Hindlimb muscle (tissue), 1 donor: ENCODE measurements around the gene RPS8. TPM values are rescaled to one million over a fixed set of nuclear protein-coding genes. Genes with fewer than 3 reads are reported as not detected.
A peak's percentile ranks its signal among the peaks of the same experiment; 100 is the strongest.
"Not testable (repeated sequence)": the region's sequence is repeated elsewhere in the genome, so short reads cannot be mapped to it uniquely, and the experiment has no call there.

Source experiments
- DNase-seq: peaks from one replicate; pipeline ENCODE4 v3.0.0-alpha.2; 2013
- polyA plus RNA-seq: library from polyadenylated mRNA; unstranded; fragments of 120-200 nt; gene quantifications from one replicate; pipeline ENCODE4 v1.2.1, GENCODE V29; 2013; ENCODE audit not compliant: insufficient read length

The RPS8 gene
- polyA plus RNA-seq = 2,950 TPM

GRCh38 chr1:44775078-44775929, at the start of gene RPS8:
TSS of gene RPS8 (plus strand) at chr1:44775540. CDS start at chr1:44775597, 57 bp downstream.
- DNase-seq = peak; percentile 96

- peak; percentile 91 for DNase-seq
Measured at GRCh38 chr1:44730741-44731512, 44.4 kb upstream of the RPS8 start, which contains the start of gene RNU5D-1. TSS of gene RNU5D-1 (minus strand) at chr1:44731170.

GRCh38 chr1:44733365-44733764, 42.0 kb upstream of the RPS8 start:
- DNase-seq = no peak

GRCh38 chr1:44733784-44734183, 41.6 kb upstream of the RPS8 start:
- DNase-seq = no peak

- DNase-seq = no peak
Measured at GRCh38 chr1:44735992-44736391, 39.3 kb upstream of the RPS8 start.

GRCh38 chr1:44738953-44739306, 36.4 kb upstream of the RPS8 start:
- DNase-seq = not testable (repeated sequence)

GRCh38 chr1:44739307-44740178, 35.8 kb upstream of the RPS8 start, which contains the start of gene KIF2C:
TSS of gene KIF2C (plus strand) at chr1:44739837. CDS start at chr1:44739933, 96 bp downstream.
- peak; percentile 98 for DNase-seq

- DNase-seq = no peak
Measured at GRCh38 chr1:44740179-44740617, 35.1 kb upstream of the RPS8 start.

- no peak for DNase-seq
Measured at GRCh38 chr1:44743211-44743610, 32.1 kb upstream of the RPS8 start.

GRCh38 chr1:44747878-44748277, 27.5 kb upstream of the RPS8 start:
- DNase-seq = no peak

- DNase-seq = no peak
Measured at GRCh38 chr1:44757420-44757819, 17.9 kb upstream of the RPS8 start.

- no peak for DNase-seq
Measured at GRCh38 chr1:44759077-44759476, 16.3 kb upstream of the RPS8 start.

- DNase-seq = no peak
Measured at GRCh38 chr1:44760876-44761275, 14.5 kb upstream of the RPS8 start.

GRCh38 chr1:44766421-44766820, 8.9 kb upstream of the RPS8 start:
- not testable (repeated sequence) for DNase-seq

- DNase-seq = no peak
Measured at GRCh38 chr1:44775930-44776729, 790 bp downstream of the RPS8 start.

GRCh38 chr1:44776730-44777068, 1.4 kb downstream of the RPS8 start:
- DNase-seq = no peak

- no peak for DNase-seq
Measured at GRCh38 chr1:44777547-44777946, 2.2 kb downstream of the RPS8 start.

- no peak for DNase-seq
Measured at GRCh38 chr1:44777969-44778635, 2.8 kb downstream of the RPS8 start.

GRCh38 chr1:44778705-44779576, 3.6 kb downstream of the RPS8 start:
- no peak for DNase-seq

GRCh38 chr1:44780583-44781121, 5.3 kb downstream of the RPS8 start:
- DNase-seq = no peak
